Caco-2 (cell line): ENCODE results near the gene CABP7. TPM values are rescaled to one million over a fixed set of nuclear protein-coding genes. Genes with fewer than 3 reads are reported as not detected.

Experiments used
- BruUV-seq: library from RNA; stranded (reverse); fragments of 400-500 nt; replicated peaks from 2 replicates; lab custom pipeline; 2021; lab: Mats Ljungman, UMichigan
- CTCF ChIA-PET: fragments of 300-600 bp; sonication (Branson Sonifier 250); formaldehyde crosslinking; loops from one replicate; lab custom pipeline; 2022; ENCODE audit warnings: antibody characterized with exemption; lab: Charles Lee
- POLR2A ChIA-PET: fragments of 300-600 bp; sonication (Branson Sonifier 250); formaldehyde crosslinking; loops from one replicate; lab custom pipeline; 2022; ENCODE audit warnings: antibody characterized with exemption; lab: Charles Lee
- DNase-seq, 2 experiments: peaks; one replicate each; pipeline versions ENCODE4 v3.0.0 to v3.0.0-alpha.2; 2020 to 2022
- H3K27me3 ChIP-seq: replicated peaks from 2 replicates; pipeline ENCODE4 v1.6.0; 2011; ENCODE audit warnings: low read length; ENCODE audit not compliant: control insufficient read depth, insufficient read depth
- H3K36me3 ChIP-seq: 2 replicates; pipeline ENCODE4 v1.5.1; 2011; ENCODE audit warnings: low read length; ENCODE audit not compliant: control insufficient read depth, insufficient read depth
- H3K4me1 ChIP-seq: fragments of 250-450 bp; sonication (Bioruptor Pico); 2 replicates; pipeline ENCODE4 v1.5.1; 2020; ENCODE audit warnings: mild to moderate bottlenecking
- H3K4me3 ChIP-seq: 2 replicates; pipeline ENCODE4 v1.5.1; 2011; ENCODE audit warnings: low read depth, mild to moderate bottlenecking, control low read depth, low read length
- H3K9me3 ChIP-seq: fragments of 250-450 bp; sonication (Bioruptor Pico); 2 replicates; pipeline ENCODE4 v1.5.1; 2020; ENCODE audit warnings: mild to moderate bottlenecking, moderate library complexity
- H3K27ac Mint-ChIP-seq: one replicate; pipeline ENCODE4 v1.8.0; 2022; ENCODE audit warnings: mixed read lengths; ENCODE audit not compliant: unreplicated experiment
- H3K27me3 Mint-ChIP-seq: one replicate; pipeline ENCODE4 v1.8.0; 2022; ENCODE audit warnings: mixed read lengths; ENCODE audit not compliant: insufficient read depth, unreplicated experiment
- H3K36me3 Mint-ChIP-seq: one replicate; pipeline ENCODE4 v1.8.0; 2022; ENCODE audit warnings: mild to moderate bottlenecking, mixed read lengths; ENCODE audit not compliant: insufficient read depth, unreplicated experiment
- H3K4me1 Mint-ChIP-seq: one replicate; pipeline ENCODE4 v1.8.0; 2022; ENCODE audit warnings: low read depth, mixed read lengths; ENCODE audit not compliant: unreplicated experiment
- H3K4me3 Mint-ChIP-seq: one replicate; pipeline ENCODE4 v1.8.0; 2022; ENCODE audit warnings: mild to moderate bottlenecking, moderate library complexity, mixed read lengths; ENCODE audit not compliant: unreplicated experiment
- H3K9me3 Mint-ChIP-seq: one replicate; pipeline ENCODE4 v1.8.0; 2022; ENCODE audit warnings: mixed read lengths; ENCODE audit not compliant: unreplicated experiment
- intact Hi-C: fragments of 100-400 bp; cut with micrococcal nuclease; formaldehyde crosslinking; loops from one replicate; pipeline ENCODE4 v1.10.0; 2022; ENCODE audit not compliant: unreplicated experiment
- total RNA-seq: library from RNA; stranded (reverse); gene quantifications from 2 replicates; pipeline ENCODE4 v1.2.3, GENCODE V29; 2022
- TF ChIP-seq, protein P1 (sequence below), 2 experiments: fragments of 200-600 bp in 1 of 2; IDR thresholded peaks; 1 replicate in 1 of 2; 2 replicates in 1 of 2; pipeline versions ENCODE4 v1.5.1 to v1.8.0; 2011 to 2022; ENCODE audit warnings: antibody characterized with exemption in 1 of 2, control low read depth in 1 of 2, inconsistent platforms in 1 of 2, low read depth in 1 of 2, low read length in 1 of 2, mild to moderate bottlenecking in 1 of 2, moderate library complexity in 1 of 2; ENCODE audit not compliant: insufficient read depth in 1 of 2, severe bottlenecking in 1 of 2, unreplicated experiment in 1 of 2

CABP7 gene
- total RNA-seq, 1 experiment from 2014 or later: not detected

GRCh38 chr22:29758068-29758622 lies 38.3 kb downstream of the CABP7 start:
- no peaks in the 10 kb centered on the region for H3K9me3 ChIP-seq
- Mint-ChIP-seq H3K27ac (no peak overlapping the region), H3K4me1 (no peaks in the 10 kb centered on the region), H3K9me3 (no peaks in the 10 kb centered on the region), H3K4me3 (no peak overlapping the region), H3K36me3 (no peaks in the 10 kb centered on the region), H3K27me3 (no peaks in the 10 kb centered on the region)
- no peaks in the 10 kb centered on the region for H3K4me1 ChIP-seq
- BruUV-seq: no TSS peak
- ChIA-PET POLR2A (no interaction called here), CTCF (no interaction called here)
- intact Hi-C loops: no loop called here
- DNase-seq: no peak
- H3K27me3 ChIP-seq: no peaks in the 10 kb centered on the region
- TF ChIP-seq, protein P1, sequence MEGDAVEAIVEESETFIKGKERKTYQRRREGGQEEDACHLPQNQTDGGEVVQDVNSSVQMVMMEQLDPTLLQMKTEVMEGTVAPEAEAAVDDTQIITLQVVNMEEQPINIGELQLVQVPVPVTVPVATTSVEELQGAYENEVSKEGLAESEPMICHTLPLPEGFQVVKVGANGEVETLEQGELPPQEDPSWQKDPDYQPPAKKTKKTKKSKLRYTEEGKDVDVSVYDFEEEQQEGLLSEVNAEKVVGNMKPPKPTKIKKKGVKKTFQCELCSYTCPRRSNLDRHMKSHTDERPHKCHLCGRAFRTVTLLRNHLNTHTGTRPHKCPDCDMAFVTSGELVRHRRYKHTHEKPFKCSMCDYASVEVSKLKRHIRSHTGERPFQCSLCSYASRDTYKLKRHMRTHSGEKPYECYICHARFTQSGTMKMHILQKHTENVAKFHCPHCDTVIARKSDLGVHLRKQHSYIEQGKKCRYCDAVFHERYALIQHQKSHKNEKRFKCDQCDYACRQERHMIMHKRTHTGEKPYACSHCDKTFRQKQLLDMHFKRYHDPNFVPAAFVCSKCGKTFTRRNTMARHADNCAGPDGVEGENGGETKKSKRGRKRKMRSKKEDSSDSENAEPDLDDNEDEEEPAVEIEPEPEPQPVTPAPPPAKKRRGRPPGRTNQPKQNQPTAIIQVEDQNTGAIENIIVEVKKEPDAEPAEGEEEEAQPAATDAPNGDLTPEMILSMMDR (IDR thresholded peaks at IDR 0.05; ENCODE audit: insufficient read depth in 1 of 2, low read depth in 1 of 2, low read length in 1 of 2, severe bottlenecking in 1 of 2, unreplicated experiment in 1 of 2): no peak
- H3K36me3 ChIP-seq: no peaks in the 10 kb centered on the region
- H3K4me3 ChIP-seq: no peak overlapping the region

DNA sequence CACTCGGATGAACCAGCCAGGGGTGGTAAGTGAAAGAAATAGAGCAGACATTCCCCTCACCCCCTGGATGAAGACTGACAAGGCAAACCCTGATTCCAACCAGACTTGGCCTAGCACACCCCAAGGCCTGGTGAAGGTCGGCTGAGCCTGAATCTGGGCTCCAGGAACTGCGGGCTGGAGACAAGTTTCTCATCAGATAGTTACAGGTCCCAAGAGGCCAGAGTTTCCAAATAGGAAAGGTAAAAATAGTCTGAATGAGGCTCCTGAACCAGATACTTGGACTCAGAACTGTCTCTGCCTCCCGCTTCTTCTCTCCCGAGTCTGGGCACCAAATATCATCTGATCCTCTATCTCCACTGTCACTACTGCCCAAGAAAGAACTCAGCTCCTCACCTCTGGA lies 39.2 kb downstream of the CABP7 start:
- POLR2A ChIA-PET: no interaction called here
- Histone ChIP-seq H3K27me3 (no peaks in the 10 kb centered on the region), H3K4me1 (no peaks in the 10 kb centered on the region), H3K9me3 (no peaks in the 10 kb centered on the region), H3K4me3 (no peak overlapping the region), H3K36me3 (no peaks in the 10 kb centered on the region)
- no TSS peak for BruUV-seq
- TF ChIP-seq, protein P1 (IDR thresholded peaks at IDR 0.05; ENCODE audit: insufficient read depth in 1 of 2, low read depth in 1 of 2, low read length in 1 of 2, severe bottlenecking in 1 of 2, unreplicated experiment in 1 of 2): no peak
- Mint-ChIP-seq H3K9me3 (no peaks in the 10 kb centered on the region), H3K27me3 (no peaks in the 10 kb centered on the region), H3K4me1 (no peaks in the 10 kb centered on the region), H3K4me3 (no peak overlapping the region), H3K36me3 (no peaks in the 10 kb centered on the region), H3K27ac (no peak overlapping the region)
- CTCF ChIA-PET: no interaction called here
- intact Hi-C loops: no loop called here
- DNase-seq: no peak

DNA sequence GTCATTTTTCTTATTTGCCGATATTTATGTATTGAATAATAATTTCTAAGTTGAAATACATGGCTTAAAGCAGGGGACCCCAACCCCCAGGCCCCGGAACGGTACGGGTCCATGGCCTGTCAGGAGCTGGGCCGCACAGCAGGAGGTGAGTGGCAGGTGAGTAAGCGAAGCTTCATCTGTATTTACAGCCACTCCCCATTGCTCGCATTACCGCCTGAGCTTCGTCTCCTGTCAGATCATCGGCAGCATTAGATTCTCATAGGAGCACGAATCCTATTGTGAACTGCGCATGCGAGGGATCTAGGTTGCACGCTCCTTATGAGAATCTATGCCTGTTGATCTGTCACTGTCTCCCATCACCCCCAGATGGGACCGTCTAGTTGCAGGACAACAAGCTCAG lies 42.5 kb downstream of the CABP7 start:
- H3K9me3 Mint-ChIP-seq: no peaks in the 10 kb centered on the region
- peaks cover 11% of the 10 kb centered on the region for H3K4me1 Mint-ChIP-seq
- no peaks in the 10 kb centered on the region for H3K36me3 ChIP-seq
- BruUV-seq: no TSS peak
- ChIA-PET CTCF (interaction anchor here (0.7 kb wide), 1 partner anchor 12 kb away, joined by 3 read pairs; no protein-coding TSS in a partner anchor), POLR2A (interaction anchor here (0.5 to 0.6 kb wide), 2 partner anchors 11 to 121 kb away, joined by 5 to 8 read pairs; no protein-coding TSS in a partner anchor)
- H3K36me3 Mint-ChIP-seq: peaks cover 9% of the 10 kb centered on the region
- H3K27me3 Mint-ChIP-seq: no peaks in the 10 kb centered on the region
- DNase-seq: no peak
- no peak overlapping the region for H3K27ac Mint-ChIP-seq
- H3K27me3 ChIP-seq: no peaks in the 10 kb centered on the region
- H3K4me3 Mint-ChIP-seq: no peak overlapping the region
- no peaks in the 10 kb centered on the region for H3K9me3 ChIP-seq
- no peak overlapping the region for H3K4me3 ChIP-seq
- 0 out of 2 replicates have a peak, but pooled peaks cover 4% of the 10 kb centered on the region for H3K4me1 ChIP-seq
- TF ChIP-seq, protein P1 (IDR thresholded peaks at IDR 0.05; ENCODE audit: insufficient read depth in 1 of 2, low read depth in 1 of 2, low read length in 1 of 2, severe bottlenecking in 1 of 2, unreplicated experiment in 1 of 2): no peak
- intact Hi-C loops: loop anchor here (10.0 kb wide), 1 partner anchor 323 kb away; the partner anchor contains the start of gene HORMAD2
